ENCODE data around the gene PDE4D.

DNA sequence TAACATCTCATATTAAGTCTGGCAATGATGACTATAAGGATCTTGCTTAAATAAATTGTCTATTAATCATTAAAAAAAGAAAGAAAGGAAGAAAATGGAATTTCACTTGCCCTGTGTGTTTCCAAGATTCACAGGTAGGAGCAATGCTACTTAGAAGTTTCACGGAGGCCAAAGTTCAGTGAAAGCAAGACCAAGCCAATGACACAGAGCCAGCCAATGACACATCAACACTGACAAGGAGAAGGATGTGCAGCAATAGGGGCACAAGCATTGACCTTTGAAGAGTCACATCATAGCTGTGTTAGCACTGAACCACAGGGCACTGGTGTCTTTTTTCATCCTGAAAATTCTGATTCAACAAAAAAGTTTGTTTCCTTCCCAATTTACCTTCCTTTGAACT, 364.3 kb downstream of the PDE4D start:
- TF ChIP-seq POLR2AphosphoS5 (IDR thresholded peaks at IDR 0.05; ENCODE audit: low read depth, low read length) (no peak), POLR2A (IDR thresholded peaks at IDR 0.05; ENCODE audit: low read depth, low read length) (no peak), TAF1 (IDR thresholded peaks at IDR 0.05; ENCODE audit: low read depth, low read length) (no peak), PAX5 (IDR thresholded peaks at IDR 0.05; ENCODE audit: insufficient read depth, low read length, severe bottlenecking) (no peak), POU2F2 (IDR thresholded peaks at IDR 0.05; ENCODE audit: low read depth, low read length) (no peak), SPI1 (IDR thresholded peaks at IDR 0.05; ENCODE audit: low read depth, low read length) (no peak)
